Tibial nerve (tissue), 4 donors: ENCODE data around the gene SLC51A. TPM values are rescaled to one million over a fixed set of nuclear protein-coding genes. Genes with fewer than 3 reads are reported as not detected.

ENCODE experiments used
- DNase-seq, 2 donors: peaks; one replicate each; pipeline ENCODE4 v3.0.0-alpha.2; 2019; ENCODE audit warnings: low spot score in 2 of 2
- H3K27ac ChIP-seq, 4 donors: fragments of 200-600 bp; sonication (generic) in 3 of 4; one replicate each; pipeline ENCODE4 v1.5.1; 2017 to 2019; ENCODE audit warnings: mild to moderate bottlenecking in 1 of 4
- H3K27me3 ChIP-seq, 2 donors: fragments of 200-600 bp; sonication (generic) in 1 of 2; one replicate each; pipeline versions ENCODE4 v1.5.1 to v1.6.0; 2017 to 2019
- H3K36me3 ChIP-seq, 3 donors: fragments of 200-600 bp; sonication (generic); one replicate each; pipeline ENCODE4 v1.5.1; 2018 to 2019
- H3K4me1 ChIP-seq, 4 donors: fragments of 200-600 bp; sonication (generic) in 3 of 4; one replicate each; pipeline ENCODE4 v1.5.1; 2017 to 2019
- H3K4me3 ChIP-seq, 4 donors: fragments of 200-600 bp; sonication (generic) in 3 of 4; one replicate each; pipeline ENCODE4 v1.5.1; 2017 to 2019; ENCODE audit warnings: mild to moderate bottlenecking in 1 of 4, moderate library complexity in 1 of 4
- H3K9me3 ChIP-seq, 4 donors: fragments of 200-600 bp; sonication (generic) in 3 of 4; one replicate each; pipeline ENCODE4 v1.5.1; 2017 to 2019
- EP300 ChIP-seq, 2 donors: sonication (generic); formaldehyde crosslinking; IDR thresholded peaks; one replicate each; pipeline ENCODE4 v1.6.1; 2017; ENCODE audit warnings: antibody characterized with exemption in 2 of 2, mild to moderate bottlenecking in 1 of 2
- POLR2A ChIP-seq, 2 donors: fragments of 450-650 bp; IDR thresholded peaks; one replicate each; pipeline ENCODE4 v1.6.1; 2017; ENCODE audit warnings: antibody characterized with exemption in 2 of 2, mild to moderate bottlenecking in 2 of 2, moderate library complexity in 2 of 2
- WGBS, 2 donors: methylation state at CpG; one replicate each; pipeline ENCODE4 v1.1.5; 2018; 5-methylcytosine and 5-hydroxymethylcytosine counted together
- total RNA-seq, 4 donors: library from RNA; depleted of rRNA; stranded (reverse); fragments of >200 nt; gene quantifications; one replicate each; pipeline ENCODE4 v1.1.0, GENCODE V29; 2016
- TF ChIP-seq, protein P1 (sequence below), 5 experiments: fragments of 200-600 bp in 3 of 5; fragments of 450-650 bp in 2 of 5; sonication (generic) in 3 of 5; IDR thresholded peaks; one replicate each; pipeline ENCODE4 v1.5.1; 2016 to 2019; ENCODE audit warnings: antibody characterized with exemption in 5 of 5, mild to moderate bottlenecking in 3 of 5, moderate library complexity in 2 of 5

The SLC51A gene
- total RNA-seq, 4 donors from 2014 or later, result 0.30 to 0.66 TPM; not detected in 2

DNA sequence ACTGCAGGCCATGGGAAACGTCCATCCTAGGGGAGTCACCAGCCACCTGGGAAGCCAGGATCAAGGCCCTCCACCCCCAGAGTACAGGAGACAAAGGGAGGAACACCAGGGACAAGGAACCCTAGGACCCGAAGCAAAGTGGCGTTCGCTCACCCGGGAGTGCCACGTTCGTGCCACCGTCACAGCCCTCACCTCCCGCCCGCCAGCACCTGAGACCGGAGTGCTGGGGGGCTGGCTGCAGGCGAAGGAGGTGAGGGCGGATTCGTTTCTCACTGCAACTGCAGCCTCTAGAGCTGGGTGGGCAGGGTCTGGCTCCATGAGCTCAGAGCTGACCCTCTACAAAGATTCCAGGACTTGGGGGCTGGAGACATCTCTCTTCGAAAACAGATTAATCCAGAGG, 31.5 kb upstream of the SLC51A start:
- 88 to 96% methylated on average over 15 of the region's 15 CpGs for WGBS, 2 donors
- no peak for TF ChIP-seq POLR2A (IDR thresholded peaks at IDR 0.05)
- TF ChIP-seq EP300 (IDR thresholded peaks at IDR 0.05), result no peak
- TF ChIP-seq, protein P1, sequence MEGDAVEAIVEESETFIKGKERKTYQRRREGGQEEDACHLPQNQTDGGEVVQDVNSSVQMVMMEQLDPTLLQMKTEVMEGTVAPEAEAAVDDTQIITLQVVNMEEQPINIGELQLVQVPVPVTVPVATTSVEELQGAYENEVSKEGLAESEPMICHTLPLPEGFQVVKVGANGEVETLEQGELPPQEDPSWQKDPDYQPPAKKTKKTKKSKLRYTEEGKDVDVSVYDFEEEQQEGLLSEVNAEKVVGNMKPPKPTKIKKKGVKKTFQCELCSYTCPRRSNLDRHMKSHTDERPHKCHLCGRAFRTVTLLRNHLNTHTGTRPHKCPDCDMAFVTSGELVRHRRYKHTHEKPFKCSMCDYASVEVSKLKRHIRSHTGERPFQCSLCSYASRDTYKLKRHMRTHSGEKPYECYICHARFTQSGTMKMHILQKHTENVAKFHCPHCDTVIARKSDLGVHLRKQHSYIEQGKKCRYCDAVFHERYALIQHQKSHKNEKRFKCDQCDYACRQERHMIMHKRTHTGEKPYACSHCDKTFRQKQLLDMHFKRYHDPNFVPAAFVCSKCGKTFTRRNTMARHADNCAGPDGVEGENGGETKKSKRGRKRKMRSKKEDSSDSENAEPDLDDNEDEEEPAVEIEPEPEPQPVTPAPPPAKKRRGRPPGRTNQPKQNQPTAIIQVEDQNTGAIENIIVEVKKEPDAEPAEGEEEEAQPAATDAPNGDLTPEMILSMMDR (IDR thresholded peaks at IDR 0.05), result no peak
- no peaks in the 10 kb centered on the region for H3K27me3 ChIP-seq

GRCh38 chr3:196186651-196187573, 29.4 kb upstream of the SLC51A start:
- peak overlapping the region in 1 of 4 donors; percentile 18 for H3K4me3 ChIP-seq
- peaks cover 0 to 12% (median 6%) of the 10 kb centered on the region in 4 donors for H3K4me1 ChIP-seq
- no peaks in the 10 kb centered on the region for H3K36me3 ChIP-seq
- TF ChIP-seq POLR2A (IDR thresholded peaks at IDR 0.05), result no peak
- TF ChIP-seq EP300 (IDR thresholded peaks at IDR 0.05), result no peak
- TF ChIP-seq, protein P1 (IDR thresholded peaks at IDR 0.05), result no peak
- peak overlapping the region in 1 of 4 donors; percentile 64 for H3K27ac ChIP-seq
- DNase-seq, result no peak
- WGBS, 2 donors, result 47 to 48% methylated on average over 29 to 31 of the region's 31 CpGs
- no peaks in the 10 kb centered on the region for H3K9me3 ChIP-seq
- H3K27me3 ChIP-seq, result no peaks in the 10 kb centered on the region

More for the DNA sequence above, 31.5 kb upstream of the SLC51A start:
- Histone ChIP-seq H3K27ac (no peak overlapping the region), H3K36me3 (no peaks in the 10 kb centered on the region), H3K4me3 (no peak overlapping the region), H3K4me1 (peaks cover 0 to 12% (median 5%) of the 10 kb centered on the region in 4 donors), H3K9me3 (no peaks in the 10 kb centered on the region)
- DNase-seq, result no peak

DNA sequence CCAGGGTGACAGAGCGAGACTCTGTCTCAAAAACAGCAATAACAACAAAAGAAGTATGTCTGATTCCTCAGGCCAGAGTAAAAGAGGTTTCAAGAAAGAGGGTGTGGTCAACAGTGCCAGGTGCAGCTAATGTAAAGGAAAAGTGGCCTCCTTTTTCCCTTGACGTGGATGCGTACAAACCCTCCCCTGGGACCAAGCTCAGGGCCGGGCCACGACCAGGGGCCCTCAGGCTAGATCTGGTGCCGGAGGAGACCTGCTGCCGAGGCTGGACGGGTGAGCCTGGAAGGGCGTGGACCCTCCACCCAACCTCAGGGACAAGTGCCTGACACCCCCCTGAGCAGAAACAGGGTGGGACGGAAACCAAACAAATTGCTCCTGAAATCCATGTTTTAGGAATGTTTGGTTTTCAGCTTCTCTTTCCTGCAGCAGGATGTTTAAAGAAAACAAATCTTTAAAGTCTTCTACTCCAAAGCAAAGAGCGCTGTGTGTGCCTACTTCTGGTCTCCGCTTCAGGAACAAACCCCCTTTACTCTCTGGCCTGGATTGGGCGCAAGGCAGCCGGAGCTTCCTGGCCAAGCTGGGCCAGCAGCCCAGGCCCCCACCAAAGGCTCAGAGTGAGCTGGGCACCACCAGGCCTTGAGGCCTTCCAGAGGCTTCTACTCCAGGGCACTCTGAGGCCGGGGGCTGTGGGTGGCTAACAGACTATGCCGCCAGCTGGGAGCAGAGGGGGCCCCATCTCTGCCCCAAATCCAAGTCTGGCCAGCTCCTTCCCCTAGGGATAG, 26.6 kb upstream of the SLC51A start:
- no peak for TF ChIP-seq POLR2A (IDR thresholded peaks at IDR 0.05)
- TF ChIP-seq, protein P1 (IDR thresholded peaks at IDR 0.05), result no peak
- no peak for TF ChIP-seq EP300 (IDR thresholded peaks at IDR 0.05)
- WGBS, 2 donors, result 79 to 81% methylated on average over 11 to 16 of the region's 16 CpGs
- H3K9me3 ChIP-seq, result no peaks in the 10 kb centered on the region
- H3K4me1 ChIP-seq, result peaks cover 0 to 32% (median 7%) of the 10 kb centered on the region in 4 donors
- DNase-seq, result no peak
- no peaks in the 10 kb centered on the region for H3K27me3 ChIP-seq
- no peaks in the 10 kb centered on the region for H3K36me3 ChIP-seq
- H3K4me3 ChIP-seq, result no peak overlapping the region
- H3K27ac ChIP-seq, result peak overlapping the region in 1 of 4 donors; percentile 30

GRCh38 chr3:196192036-196192523, 24.3 kb upstream of the SLC51A start:
- H3K27ac ChIP-seq, result peak overlapping the region in 2 of 4 donors; percentile 2 to 73
- WGBS, 2 donors, result 65 to 74% methylated on average over 9 to 11 of the region's 11 CpGs
- no peak for DNase-seq

More at GRCh38 chr3:196192036-196192523, 24.3 kb upstream of the SLC51A start:
- Histone ChIP-seq H3K4me3 (no peak overlapping the region), H3K4me1 (peaks cover 0 to 29% (median 3%) of the 10 kb centered on the region in 4 donors), H3K9me3 (no peaks in the 10 kb centered on the region), H3K27me3 (no peaks in the 10 kb centered on the region), H3K36me3 (no peaks in the 10 kb centered on the region)
- TF ChIP-seq POLR2A (IDR thresholded peaks at IDR 0.05) (no peak), EP300 (IDR thresholded peaks at IDR 0.05) (no peak)
- TF ChIP-seq, protein P1 (IDR thresholded peaks at IDR 0.05), result no peak
